Spleen (tissue), 7 donors: ENCODE results near the gene COTL1.

ENCODE experiments used
- POLR2A ChIP-seq, 3 donors: fragments of 450-650 bp; IDR thresholded peaks; one replicate each; pipeline ENCODE4 v1.5.1; 2017; ENCODE audit warnings: antibody characterized with exemption in 3 of 3, mild to moderate bottlenecking in 1 of 3
- POLR2AphosphoS5 ChIP-seq, 3 donors: sonication (generic); formaldehyde crosslinking; IDR thresholded peaks; one replicate each; pipeline ENCODE4 v1.5.1; 2017; ENCODE audit warnings: antibody characterized with exemption in 3 of 3
- TF ChIP-seq, protein P1 (sequence below), 11 experiments: fragments of 200-600 bp in 7 of 11; fragments of 450-650 bp in 4 of 11; sonication (generic) in 4 of 11; IDR thresholded peaks in 8 of 11; conservative IDR thresholded peaks in 3 of 11; 1 replicate in 7 of 11; 2 replicates in 4 of 11; pipeline versions ENCODE4 v1.4.0 to v1.8.0; 2016 to 2021; ENCODE audit warnings: antibody characterized with exemption in 11 of 11, inconsistent platforms in 4 of 11, mild to moderate bottlenecking in 1 of 11
- donor health status: DM: no; HTN: no; CAD: no; lungs with moderate emphysema.
- donor health status: DM: no; HTN: no; CAD: no.
- donor health status: DM: no; HTN: no; CAD: no.

GRCh38 chr16:84544031-84544773 is 73.7 kb downstream of the COTL1 start:
- TF ChIP-seq POLR2AphosphoS5 (IDR thresholded peaks at IDR 0.05) (peak in 1 of 3 donors; percentile 21), POLR2A (IDR thresholded peaks at IDR 0.05) (no peak)
- TF ChIP-seq, protein P1, sequence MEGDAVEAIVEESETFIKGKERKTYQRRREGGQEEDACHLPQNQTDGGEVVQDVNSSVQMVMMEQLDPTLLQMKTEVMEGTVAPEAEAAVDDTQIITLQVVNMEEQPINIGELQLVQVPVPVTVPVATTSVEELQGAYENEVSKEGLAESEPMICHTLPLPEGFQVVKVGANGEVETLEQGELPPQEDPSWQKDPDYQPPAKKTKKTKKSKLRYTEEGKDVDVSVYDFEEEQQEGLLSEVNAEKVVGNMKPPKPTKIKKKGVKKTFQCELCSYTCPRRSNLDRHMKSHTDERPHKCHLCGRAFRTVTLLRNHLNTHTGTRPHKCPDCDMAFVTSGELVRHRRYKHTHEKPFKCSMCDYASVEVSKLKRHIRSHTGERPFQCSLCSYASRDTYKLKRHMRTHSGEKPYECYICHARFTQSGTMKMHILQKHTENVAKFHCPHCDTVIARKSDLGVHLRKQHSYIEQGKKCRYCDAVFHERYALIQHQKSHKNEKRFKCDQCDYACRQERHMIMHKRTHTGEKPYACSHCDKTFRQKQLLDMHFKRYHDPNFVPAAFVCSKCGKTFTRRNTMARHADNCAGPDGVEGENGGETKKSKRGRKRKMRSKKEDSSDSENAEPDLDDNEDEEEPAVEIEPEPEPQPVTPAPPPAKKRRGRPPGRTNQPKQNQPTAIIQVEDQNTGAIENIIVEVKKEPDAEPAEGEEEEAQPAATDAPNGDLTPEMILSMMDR (IDR thresholded peaks at IDR 0.05 in 8 of 11, conservative IDR thresholded peaks at IDR 0.05 in 3 of 11) = no peak
